Lung (tissue), 12 donors: ENCODE results near the gene HPSE2. TPM values are rescaled to one million over a fixed set of nuclear protein-coding genes. Genes with fewer than 3 reads are reported as not detected.
A peak's percentile ranks its signal among the peaks of the same experiment; 100 is the strongest.
"Not testable (repeated sequence)": the region's sequence is repeated elsewhere in the genome, so short reads cannot be mapped to it uniquely, and the experiment has no call there.

Source experiments
- ATAC-seq: fragments of 200-7000 bp; cut with Tn5 transposase; one replicate; pipeline ENCODE4 v1.9.1; 2020; ENCODE audit warnings: moderate number of reproducible peaks; ENCODE audit not compliant: insufficient read depth, low FRiP score
- DNase-seq, 3 donors: peaks; one replicate each; pipeline ENCODE4 v3.0.0-alpha.2; 2013 to 2017
- H3K27ac ChIP-seq, 2 donors: one replicate each; pipeline ENCODE4 v1.5.1; 2013; ENCODE audit warnings: mild to moderate bottlenecking in 2 of 2, moderate library complexity in 2 of 2, control low read depth in 1 of 2, inconsistent platforms in 1 of 2, low read depth in 1 of 2, low read length in 1 of 2
- H3K27me3 ChIP-seq, 3 donors: one replicate each; pipeline ENCODE4 v1.5.1; 2013; ENCODE audit warnings: low read length in 2 of 3; ENCODE audit not compliant: control insufficient read depth in 3 of 3, insufficient read depth in 3 of 3
- H3K36me3 ChIP-seq, 4 donors: one replicate each; pipeline ENCODE4 v1.5.1; 2013; ENCODE audit warnings: low read length in 4 of 4, mild to moderate bottlenecking in 1 of 4, moderate library complexity in 1 of 4; ENCODE audit not compliant: control insufficient read depth in 4 of 4, insufficient read depth in 4 of 4
- H3K4me1 ChIP-seq, 5 donors: one replicate each; pipeline ENCODE4 v1.5.1; 2013; ENCODE audit warnings: low read length in 5 of 5, mild to moderate bottlenecking in 2 of 5, moderate library complexity in 1 of 5; ENCODE audit not compliant: control insufficient read depth in 5 of 5, insufficient read depth in 5 of 5
- H3K4me3 ChIP-seq: one replicate; pipeline ENCODE4 v1.5.1; 2013; ENCODE audit warnings: mild to moderate bottlenecking, control low read depth, moderate library complexity
- H3K9ac ChIP-seq, 2 donors: one replicate each; pipeline ENCODE4 v1.5.1; 2013; ENCODE audit warnings: low read length in 2 of 2, control low read depth in 1 of 2; ENCODE audit not compliant: insufficient read depth in 1 of 2
- H3K9me3 ChIP-seq, 4 donors: one replicate each; pipeline ENCODE4 v1.5.1; 2013; ENCODE audit warnings: low read length in 3 of 4, mild to moderate bottlenecking in 1 of 4, moderate library complexity in 1 of 4; ENCODE audit not compliant: control insufficient read depth in 4 of 4, insufficient read depth in 3 of 4
- CTCF ChIP-seq: IDR thresholded peaks from 2 replicates; pipeline ENCODE4 v1.5.1; 2012; ENCODE audit warnings: mild to moderate bottlenecking; ENCODE audit errors: control extremely low read depth, extremely low read depth
- WGBS, 2 donors: extraction: QIAGEN DNeasy Blood & Tissue Kit; methylation state at CpG; one replicate each; pipeline ENCODE4 v1.1.7; 2013; 5-methylcytosine and 5-hydroxymethylcytosine counted together
- polyA plus RNA-seq, 2 donors: library from polyadenylated mRNA; stranded (reverse); fragments of 200-250 nt; gene quantifications; one replicate each; pipeline ENCODE4 v1.2.1, GENCODE V29; 2013
- total RNA-seq, 2 donors: library from RNA; depleted of rRNA in 1 of 2; stranded (reverse); fragments of >200 nt in 1 of 2; gene quantifications; one replicate each; pipeline ENCODE4 v1.2.1, GENCODE V29; 2014 to 2021
- donor health status: control.
- donor health status: control.
- donor health status: Bipolar disorder and iron deficiency.
- donor health status: healthy.
- donor health status: DM: yes; HTN: yes; CAD: no.

HPSE2 gene
- total and polyA plus RNA-seq, 4 donors: 0.32 to 47.3 (median 1.9) TPM

- Histone ChIP-seq H3K4me3 (no peak overlapping the region), H3K27ac (no peak overlapping the region), H3K9ac (no peak overlapping the region), H3K27me3 (no peaks in the 10 kb centered on the region), H3K9me3 (no peaks in the 10 kb centered on the region), H3K36me3 (no peaks in the 10 kb centered on the region), H3K4me1 (peaks cover 0 to 10% (median 0%) of the 10 kb centered on the region in 5 donors)
- no peak for TF ChIP-seq CTCF
- WGBS, 2 donors: 34 to 46% methylated on average over 3 of the region's 3 CpGs
- ATAC-seq (no peak), DNase-seq (no peak)
These were observed 679.6 kb downstream of the HPSE2 start for GRCh38 chr10:98556061-98556460.

- Histone ChIP-seq H3K4me1 (peaks cover 0 to 10% (median 0%) of the 10 kb centered on the region in 5 donors), H3K9me3 (no peaks in the 10 kb centered on the region), H3K4me3 (no peak overlapping the region), H3K27me3 (no peaks in the 10 kb centered on the region), H3K27ac (no peak overlapping the region), H3K36me3 (no peaks in the 10 kb centered on the region), H3K9ac (no peak overlapping the region)
- no peak for TF ChIP-seq CTCF
- WGBS, 2 donors: 29 to 55% methylated on average over 7 of the region's 7 CpGs
- DNase-seq (peak; percentile 28 to 55 (median 31)), ATAC-seq (no peak)
These were observed 680.5 kb downstream of the HPSE2 start for GRCh38 chr10:98555021-98555619.

- H3K4me3 ChIP-seq, H3K4me1 ChIP-seq, H3K36me3 ChIP-seq, DNase-seq, ATAC-seq, H3K27ac ChIP-seq, H3K9me3 ChIP-seq, H3K27me3 ChIP-seq, H3K9ac ChIP-seq: not testable (repeated sequence)
- WGBS, 2 donors: 54 to 73% methylated on average over 6 to 7 of the region's 7 CpGs
These were observed 694.1 kb downstream of the HPSE2 start for GRCh38 chr10:98541561-98541960.

- H3K4me1 ChIP-seq: no peaks in the 10 kb centered on the region
- H3K9me3 ChIP-seq: no peaks in the 10 kb centered on the region
- H3K27me3 ChIP-seq: no peaks in the 10 kb centered on the region
- WGBS, 2 donors: 75 to 83% methylated on average over 1 of the region's 1 CpG
- H3K27ac ChIP-seq: no peak overlapping the region
- DNase-seq (no peak), ATAC-seq (no peak)
- H3K9ac ChIP-seq: no peak overlapping the region
- no peak overlapping the region for H3K4me3 ChIP-seq
- no peaks in the 10 kb centered on the region for H3K36me3 ChIP-seq
- TF ChIP-seq CTCF: no peak
These were observed 696.1 kb downstream of the HPSE2 start for GRCh38 chr10:98539578-98539977.
